GM12878 (cell line): ENCODE measurements around the gene LBHD1.

Experiments used
- MXI1 ChIP-seq: fragments of 150-350 bp; IDR thresholded peaks from 2 replicates; pipeline ENCODE4 v1.6.1; 2011; ENCODE audit warnings: low read depth, mild to moderate bottlenecking, inconsistent platforms, low read length, improper control_type of control experiment
- TF ChIP-seq, protein P1 (sequence below), 3 experiments: IDR thresholded peaks in 2 of 3; conservative IDR thresholded peaks in 1 of 3; 2 replicates each; pipeline ENCODE4 v1.5.1; 2011; ENCODE audit warnings: low read depth in 3 of 3, low read length in 3 of 3, mild to moderate bottlenecking in 3 of 3, control low read depth in 2 of 3, moderate library complexity in 2 of 3, inconsistent platforms in 1 of 3, mixed read lengths in 1 of 3; ENCODE audit not compliant: control insufficient read depth in 2 of 3, insufficient read depth in 1 of 3; ENCODE audit errors: extremely low read depth in 1 of 3

DNA sequence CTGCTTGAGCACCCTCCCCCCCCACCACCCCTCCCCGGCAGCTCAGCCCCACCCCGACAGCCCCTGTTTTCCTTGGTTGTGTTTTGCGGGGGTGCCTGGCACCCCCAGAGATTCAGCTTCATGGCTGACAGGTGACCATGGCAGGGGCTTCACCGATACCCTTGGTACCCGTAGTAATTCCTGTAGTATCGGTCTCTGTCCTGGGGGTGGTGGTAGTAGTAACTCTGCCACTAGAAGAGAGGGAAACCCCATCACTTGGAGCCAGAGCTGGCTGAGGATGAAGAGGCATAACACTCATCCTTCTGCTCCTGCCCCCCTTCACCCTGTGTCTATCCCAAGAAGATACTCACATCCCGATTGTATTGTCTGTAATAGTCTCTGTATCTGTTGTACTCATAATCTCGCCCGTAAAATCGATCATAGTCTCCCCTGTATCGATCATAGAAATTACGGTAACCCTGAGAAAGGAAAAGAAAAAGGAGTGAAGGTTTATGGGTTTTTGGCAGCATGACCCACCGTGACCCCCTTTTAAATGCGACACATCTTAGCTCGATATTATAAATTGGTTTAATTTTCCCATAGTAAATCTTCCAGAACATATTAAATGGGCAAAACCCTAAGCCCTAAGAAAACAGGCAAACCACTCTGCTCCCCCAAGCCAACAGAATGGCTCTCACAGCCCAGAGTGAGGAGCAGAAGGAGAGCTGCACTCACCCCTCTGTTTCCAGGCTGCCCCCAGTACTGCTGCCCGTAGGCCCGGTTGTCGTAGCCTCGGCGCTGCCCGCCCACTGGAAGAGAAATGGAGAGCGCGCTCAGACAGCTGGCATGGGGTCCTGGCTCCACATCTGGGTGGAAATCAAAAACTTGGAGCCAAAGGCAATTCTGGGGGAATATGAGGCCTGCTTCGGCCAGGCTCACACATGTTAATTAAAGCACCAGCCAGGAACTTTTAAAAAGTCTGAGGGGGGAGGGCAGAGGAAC lies 43.4 kb upstream of the LBHD1 start:
- TF ChIP-seq MXI1, result no peak
- TF ChIP-seq, protein P1, sequence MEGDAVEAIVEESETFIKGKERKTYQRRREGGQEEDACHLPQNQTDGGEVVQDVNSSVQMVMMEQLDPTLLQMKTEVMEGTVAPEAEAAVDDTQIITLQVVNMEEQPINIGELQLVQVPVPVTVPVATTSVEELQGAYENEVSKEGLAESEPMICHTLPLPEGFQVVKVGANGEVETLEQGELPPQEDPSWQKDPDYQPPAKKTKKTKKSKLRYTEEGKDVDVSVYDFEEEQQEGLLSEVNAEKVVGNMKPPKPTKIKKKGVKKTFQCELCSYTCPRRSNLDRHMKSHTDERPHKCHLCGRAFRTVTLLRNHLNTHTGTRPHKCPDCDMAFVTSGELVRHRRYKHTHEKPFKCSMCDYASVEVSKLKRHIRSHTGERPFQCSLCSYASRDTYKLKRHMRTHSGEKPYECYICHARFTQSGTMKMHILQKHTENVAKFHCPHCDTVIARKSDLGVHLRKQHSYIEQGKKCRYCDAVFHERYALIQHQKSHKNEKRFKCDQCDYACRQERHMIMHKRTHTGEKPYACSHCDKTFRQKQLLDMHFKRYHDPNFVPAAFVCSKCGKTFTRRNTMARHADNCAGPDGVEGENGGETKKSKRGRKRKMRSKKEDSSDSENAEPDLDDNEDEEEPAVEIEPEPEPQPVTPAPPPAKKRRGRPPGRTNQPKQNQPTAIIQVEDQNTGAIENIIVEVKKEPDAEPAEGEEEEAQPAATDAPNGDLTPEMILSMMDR (IDR thresholded peaks at IDR 0.05 in 2 of 3, conservative IDR thresholded peaks at IDR 0.05 in 1 of 3; ENCODE audit: control insufficient read depth in 2 of 3, extremely low read depth in 1 of 3, insufficient read depth in 1 of 3, low read depth in 3 of 3, low read length in 3 of 3), result no peak
